NCI-H345 treated with DMSO at 0.1 percent for 48 hours (cell line): ENCODE results near the gene PRKCG.
"Not testable (repeated sequence)": the region's sequence is repeated elsewhere in the genome, so short reads cannot be mapped to it uniquely, and the experiment has no call there.

ENCODE experiments used
- DNase-seq: peaks from one replicate; lab custom pipeline; 2025; ENCODE audit not compliant: unreplicated experiment; lab: John Stamatoyannopoulos, UW

Gene PRKCG

DNA sequence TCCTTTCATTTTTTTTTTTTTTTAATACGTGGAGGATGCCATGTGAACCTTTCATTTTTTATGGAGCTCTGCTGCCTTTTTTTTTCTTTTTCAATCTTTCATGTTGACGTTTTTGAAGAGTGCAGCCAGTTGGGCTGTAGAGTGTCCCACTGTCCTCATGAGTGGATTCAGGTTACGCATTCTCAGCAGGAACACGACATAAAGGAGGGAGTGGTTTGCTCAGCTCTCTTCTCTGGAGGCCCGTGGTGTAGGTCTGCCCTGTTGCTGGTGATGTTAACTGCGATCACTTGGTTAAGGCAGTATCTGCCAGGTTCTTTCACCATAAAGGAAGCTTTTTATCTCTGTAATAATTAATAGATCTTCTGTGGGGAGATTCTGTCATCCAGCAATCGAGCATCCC lies 54.0 kb downstream of the PRKCG start:
- DNase-seq = no peak

DNA sequence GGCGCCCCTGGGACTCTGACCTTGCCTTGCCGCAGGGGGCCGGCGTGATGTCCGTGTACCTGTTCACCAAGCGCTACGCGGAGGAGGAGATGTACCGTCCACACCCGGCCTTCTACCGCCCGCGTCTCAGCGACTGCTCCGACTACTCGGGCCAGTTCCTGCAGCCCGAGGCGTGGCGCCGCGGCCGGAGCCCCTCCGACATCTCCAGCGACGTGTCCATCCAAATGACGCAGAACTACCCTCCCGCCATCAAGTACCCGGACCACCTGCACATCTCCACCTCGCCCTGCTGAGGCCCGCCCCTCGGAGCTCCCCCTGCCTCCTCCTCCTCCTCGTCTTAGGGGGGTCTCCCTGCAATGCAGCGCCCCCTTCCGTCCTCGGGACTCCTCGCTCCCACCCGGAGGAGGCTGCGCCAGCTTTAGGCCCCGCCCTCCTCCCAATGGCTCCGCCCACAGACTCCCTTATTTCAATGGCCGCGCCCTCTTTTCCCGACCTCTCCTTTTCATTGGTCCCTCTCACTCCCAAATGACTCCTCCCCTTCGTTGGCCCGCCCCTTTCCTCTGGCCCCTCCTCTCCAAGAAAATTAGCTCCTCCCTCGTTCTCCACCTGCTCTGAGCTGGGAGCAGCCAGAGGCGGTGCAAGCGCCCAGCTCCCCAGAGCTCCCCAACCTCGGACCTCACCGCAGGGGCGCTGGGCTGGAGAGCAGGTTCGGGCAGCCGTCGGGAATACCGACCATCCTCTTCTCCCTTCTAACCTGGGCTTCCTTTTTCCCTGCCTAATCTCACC lies 60.2 kb downstream of the PRKCG start:
- no peak for DNase-seq

DNA sequence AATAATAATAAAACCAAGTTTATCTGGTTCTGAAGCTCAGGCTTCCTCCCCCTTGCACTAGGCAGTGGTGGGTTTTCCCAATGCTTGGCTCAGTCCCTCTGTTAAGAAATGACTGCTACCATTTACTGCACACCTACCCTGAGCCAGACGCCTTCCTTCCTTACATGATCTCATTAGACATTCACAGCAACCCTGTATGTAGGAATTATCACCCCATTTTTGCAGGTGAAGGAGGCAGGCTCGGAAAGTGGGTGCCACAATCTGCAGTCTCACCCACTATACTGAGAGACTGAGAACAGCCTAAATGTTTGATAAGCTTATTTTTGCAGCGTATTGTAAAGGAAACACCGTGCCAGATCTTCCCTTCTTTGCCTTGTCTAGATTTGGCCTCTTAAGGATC lies 62.4 kb downstream of the PRKCG start:
- no peak for DNase-seq

DNA sequence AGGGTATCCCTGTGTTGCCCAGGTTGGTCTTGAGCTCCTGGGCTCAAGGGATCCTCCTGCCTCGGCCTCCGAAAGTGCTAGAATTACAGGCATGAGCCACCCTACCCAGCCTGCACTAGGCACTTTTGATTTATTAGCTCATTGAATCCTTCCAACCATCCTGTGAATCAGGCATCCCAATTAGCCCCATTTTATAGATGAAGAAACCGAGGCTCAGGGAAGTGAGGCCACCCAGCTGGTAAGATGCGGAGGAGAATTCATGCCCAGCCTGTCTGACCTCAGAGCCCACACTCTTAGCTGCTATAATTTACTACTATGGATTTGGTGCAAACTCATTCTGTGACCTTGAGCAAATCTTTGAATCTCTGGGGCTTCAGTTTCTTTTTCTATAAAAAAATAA lies 62.9 kb downstream of the PRKCG start:
- no peak for DNase-seq

DNA sequence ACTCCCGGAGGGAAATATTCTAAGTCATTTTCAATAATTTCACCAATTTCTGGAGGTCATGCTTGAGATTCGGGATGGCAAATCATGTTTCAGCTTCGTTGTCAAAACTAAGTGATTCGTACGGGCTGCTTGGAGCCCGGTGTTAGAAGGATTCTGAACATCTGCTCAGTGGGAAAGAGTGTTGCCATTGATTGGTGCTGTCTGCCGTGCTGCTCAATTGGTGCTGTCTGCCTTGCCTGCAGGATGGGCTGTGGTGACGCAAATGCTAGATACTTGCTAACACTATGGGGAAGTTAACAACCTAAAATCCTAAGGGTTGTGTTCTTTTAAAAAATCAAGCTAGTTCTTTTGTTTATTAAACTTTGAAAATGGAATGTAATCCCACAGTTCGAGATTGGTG lies 63.4 kb downstream of the PRKCG start:
- DNase-seq = no peak

DNA sequence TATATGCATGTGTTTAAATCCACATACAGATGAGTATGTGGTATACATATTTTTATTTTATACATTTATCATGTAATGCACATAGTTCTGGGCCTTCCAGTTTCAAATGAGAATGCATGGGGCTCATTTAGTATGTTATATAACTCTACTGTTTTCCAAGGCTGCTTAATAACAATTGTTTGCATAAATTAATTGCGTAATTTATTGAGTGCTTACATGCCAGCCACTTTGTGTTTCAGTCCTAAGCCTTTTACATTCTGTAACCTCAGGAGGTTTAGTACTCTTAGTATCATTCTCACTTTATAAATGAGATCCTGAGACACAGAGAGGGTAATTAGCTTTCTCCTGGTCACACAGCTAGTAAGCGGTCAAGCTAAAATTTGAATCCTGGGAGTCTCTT lies 64.0 kb downstream of the PRKCG start:
- no peak for DNase-seq

DNA sequence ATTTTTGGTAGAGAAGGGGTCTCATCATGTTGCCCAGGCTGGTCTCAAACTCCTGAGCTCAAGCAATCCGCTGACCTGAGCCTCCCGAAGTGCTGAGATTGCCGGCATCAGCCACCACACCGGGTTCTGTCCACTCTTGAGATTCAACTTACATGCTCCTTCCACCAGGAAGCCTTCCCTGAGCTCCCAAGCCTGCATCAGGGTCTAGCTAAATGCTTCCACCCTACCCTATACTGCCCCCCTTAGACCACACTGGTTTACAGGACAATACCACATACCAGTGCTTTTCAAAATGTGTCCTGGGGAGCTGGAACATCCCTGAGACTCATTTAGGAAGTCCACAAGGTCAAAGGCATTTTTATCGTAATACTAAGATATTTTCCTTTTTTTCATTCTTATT lies 65.6 kb downstream of the PRKCG start:
- no peak for DNase-seq

DNA sequence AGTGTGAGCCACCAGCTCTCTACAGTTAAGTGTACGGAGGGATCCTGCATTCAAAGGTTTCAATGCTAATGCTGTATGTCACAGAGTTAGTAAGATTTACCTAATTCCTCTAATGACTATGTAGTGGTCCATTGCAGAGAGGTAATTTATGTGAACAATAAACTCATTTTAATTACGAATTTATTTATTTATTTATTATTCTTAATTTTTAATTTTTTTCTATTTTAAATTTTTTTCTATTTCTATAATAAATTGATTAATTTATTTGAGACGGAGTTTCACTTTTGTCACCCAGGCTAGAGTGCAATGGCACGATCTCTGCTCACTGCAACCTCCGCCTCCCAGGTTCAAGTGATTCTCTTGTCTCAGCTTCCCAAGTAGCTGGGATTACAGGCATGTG lies 66.6 kb downstream of the PRKCG start:
- DNase-seq = not testable (repeated sequence)

DNA sequence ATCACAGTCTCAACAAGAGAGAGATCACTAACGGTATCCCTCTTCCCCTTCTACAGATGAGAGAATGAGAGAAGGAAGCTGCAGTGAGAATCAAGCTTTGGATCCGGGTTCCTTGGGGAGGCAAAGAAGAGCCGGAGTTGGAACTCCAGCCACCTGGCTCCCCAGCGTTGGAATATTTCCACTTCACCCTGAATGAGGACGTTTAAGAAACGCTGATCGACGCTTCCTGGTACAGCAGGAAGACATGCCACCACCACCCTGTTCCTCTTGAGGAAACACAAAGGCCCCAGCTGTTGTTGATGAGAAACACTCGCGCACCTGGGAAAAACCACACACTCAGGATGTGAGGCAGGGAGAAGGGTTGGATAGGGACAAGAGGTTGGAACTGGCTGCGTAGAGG lies 69.4 kb downstream of the PRKCG start:
- no peak for DNase-seq

DNA sequence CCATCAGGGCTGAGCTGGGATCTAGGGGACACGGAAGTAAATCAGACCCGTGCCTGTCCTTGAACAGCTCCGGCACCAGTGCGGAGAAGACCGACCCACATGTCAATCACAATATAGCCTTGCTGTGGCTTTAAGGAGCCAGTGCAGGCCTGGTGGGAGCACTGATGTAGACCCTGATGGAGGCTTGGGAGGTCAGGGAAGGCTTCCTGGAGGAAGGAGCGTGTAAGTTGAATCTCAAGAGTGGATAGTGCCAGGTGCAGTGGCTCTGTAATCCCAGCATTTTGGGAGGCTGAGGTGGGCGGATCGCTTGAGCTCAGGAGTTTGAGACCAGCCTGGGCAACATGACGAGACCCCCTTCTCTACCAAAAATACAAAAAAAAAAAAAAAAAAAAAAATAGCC lies 70.0 kb downstream of the PRKCG start:
- DNase-seq = no peak

DNA sequence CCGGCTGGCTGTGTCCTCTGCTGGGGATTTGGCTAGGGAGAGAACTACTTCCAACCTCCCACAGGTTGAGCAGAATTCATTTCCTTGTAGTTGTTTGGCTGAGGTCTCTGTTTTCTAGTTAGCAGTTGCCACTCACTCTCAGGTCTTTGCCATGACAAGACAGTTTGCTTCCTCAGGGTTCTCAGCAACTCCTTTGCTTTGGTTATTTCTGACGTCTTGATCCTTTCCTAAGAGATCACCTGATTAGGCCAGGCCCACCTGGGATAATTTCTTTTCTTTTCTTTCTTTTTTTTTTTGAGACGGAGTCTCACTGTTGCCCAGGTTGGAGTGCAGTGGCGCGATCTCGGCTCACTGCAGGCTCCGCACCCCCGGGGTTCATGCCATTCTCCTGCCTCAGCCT lies 71.4 kb downstream of the PRKCG start:
- DNase-seq = no peak
